NCI-H1092 (cell line): ENCODE data around the gene FAM3C.
A peak's percentile ranks its signal among the peaks of the same experiment; 100 is the strongest.
"Not testable (repeated sequence)": the region's sequence is repeated elsewhere in the genome, so short reads cannot be mapped to it uniquely, and the experiment has no call there.

Experiments used
- DNase-seq: peaks from one replicate; lab custom pipeline; 2025; lab: John Stamatoyannopoulos, UW

The FAM3C gene

GRCh38 chr7:121330053-121330833 lies 65.9 kb downstream of the FAM3C start:
- no peak for DNase-seq

GRCh38 chr7:121329191-121330052 lies 66.7 kb downstream of the FAM3C start:
- DNase-seq = peak; percentile 26

- DNase-seq = no peak
Observed at GRCh38 chr7:121328508-121329190, 67.5 kb downstream of the FAM3C start, which contains the start of gene WNT16. WNT16 (plus strand) TSS chr7:121329000; CDS start chr7:121329293, 293 bp downstream.

DNA sequence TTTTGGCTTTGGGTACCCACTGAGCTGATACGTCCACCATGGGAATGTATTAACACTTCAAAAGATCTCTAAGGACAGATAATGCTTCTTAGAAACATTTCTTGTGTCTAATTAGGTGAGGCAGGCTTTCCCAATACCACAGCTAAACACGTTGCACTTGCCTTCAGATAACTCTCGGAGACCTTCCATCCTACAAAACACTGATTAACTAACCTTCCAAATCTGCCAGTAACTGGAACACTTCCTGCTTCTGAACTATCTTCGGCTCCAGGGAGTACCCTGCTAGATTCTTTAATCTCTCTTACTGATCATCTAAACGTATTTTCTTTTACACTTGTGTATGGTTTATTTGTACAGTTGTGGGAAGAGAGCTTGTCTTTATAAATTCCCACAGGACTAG lies 68.4 kb downstream of the FAM3C start:
- no peak for DNase-seq

DNA sequence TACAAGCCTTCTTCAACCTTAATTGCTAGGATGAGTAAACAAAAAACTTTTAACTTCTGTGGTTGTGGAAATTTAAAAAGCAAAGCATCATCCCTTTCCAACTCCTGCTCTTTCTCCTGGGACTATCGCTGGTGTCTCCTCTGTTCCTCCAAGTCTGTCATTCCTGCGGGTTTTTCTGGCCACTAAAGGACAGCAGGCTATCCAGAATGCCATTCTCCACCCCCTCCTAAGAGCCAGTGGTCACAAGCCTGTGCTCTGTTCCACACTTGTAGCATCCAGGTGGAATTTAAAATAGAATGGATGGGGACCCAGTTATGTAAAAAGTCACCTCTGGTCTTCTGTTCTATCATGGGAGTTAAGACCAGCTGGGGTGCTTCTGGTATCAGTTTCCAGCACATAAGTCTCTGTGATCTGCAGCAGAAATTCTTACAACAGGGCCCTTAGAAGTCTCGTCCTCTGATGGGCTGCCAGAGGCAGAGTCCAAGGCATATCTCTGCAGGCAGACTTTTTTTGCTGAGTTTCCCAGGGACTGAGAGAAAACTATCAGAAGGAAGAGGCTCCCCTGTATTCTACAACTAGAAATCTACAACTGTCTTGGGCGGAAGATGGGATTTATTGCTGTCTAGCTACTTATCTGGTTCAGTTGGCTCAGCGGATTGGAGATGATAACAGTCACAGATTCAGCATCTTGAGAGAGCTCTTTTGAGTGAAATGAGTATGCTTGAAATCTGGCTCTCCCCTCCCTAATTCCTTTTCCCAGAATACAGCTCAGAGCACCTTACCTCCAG lies 72.4 kb downstream of the FAM3C start:
- DNase-seq = no peak

GRCh38 chr7:121322460-121322859 lies 73.6 kb downstream of the FAM3C start:
- no peak for DNase-seq

GRCh38 chr7:121315170-121315569 lies 80.9 kb downstream of the FAM3C start:
- not testable (repeated sequence) for DNase-seq

- peak; percentile 63 for DNase-seq
Observed at GRCh38 chr7:121313793-121314676, 82.1 kb downstream of the FAM3C start.

- DNase-seq = no peak
Observed at GRCh38 chr7:121313220-121313792, 82.8 kb downstream of the FAM3C start.

- DNase-seq = no peak
Observed at GRCh38 chr7:121307021-121307574, 89.0 kb downstream of the FAM3C start.

DNA sequence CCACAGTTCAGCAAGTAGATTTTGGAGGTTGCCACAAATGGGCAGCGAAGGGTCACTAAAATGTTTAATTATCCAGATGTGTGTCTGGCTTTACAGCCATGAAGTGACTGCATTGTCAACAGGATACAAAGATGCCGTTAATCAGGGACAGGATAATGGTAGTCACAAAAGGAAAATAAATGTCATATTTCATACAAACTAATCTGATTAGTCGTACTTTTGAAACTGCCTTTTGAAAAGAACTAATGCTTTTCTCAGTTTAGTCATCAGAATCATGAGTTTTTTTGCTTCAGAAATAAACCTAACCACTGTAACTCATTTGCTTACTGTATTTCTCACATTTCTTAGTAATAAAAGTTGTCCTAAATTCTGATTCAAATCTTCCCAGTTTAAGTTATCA lies 89.5 kb downstream of the FAM3C start:
- DNase-seq = no peak

GRCh38 chr7:121305109-121305508 lies 91.0 kb downstream of the FAM3C start:
- DNase-seq = no peak

- no peak for DNase-seq
Observed at GRCh38 chr7:121304102-121304658, 91.9 kb downstream of the FAM3C start.

DNA sequence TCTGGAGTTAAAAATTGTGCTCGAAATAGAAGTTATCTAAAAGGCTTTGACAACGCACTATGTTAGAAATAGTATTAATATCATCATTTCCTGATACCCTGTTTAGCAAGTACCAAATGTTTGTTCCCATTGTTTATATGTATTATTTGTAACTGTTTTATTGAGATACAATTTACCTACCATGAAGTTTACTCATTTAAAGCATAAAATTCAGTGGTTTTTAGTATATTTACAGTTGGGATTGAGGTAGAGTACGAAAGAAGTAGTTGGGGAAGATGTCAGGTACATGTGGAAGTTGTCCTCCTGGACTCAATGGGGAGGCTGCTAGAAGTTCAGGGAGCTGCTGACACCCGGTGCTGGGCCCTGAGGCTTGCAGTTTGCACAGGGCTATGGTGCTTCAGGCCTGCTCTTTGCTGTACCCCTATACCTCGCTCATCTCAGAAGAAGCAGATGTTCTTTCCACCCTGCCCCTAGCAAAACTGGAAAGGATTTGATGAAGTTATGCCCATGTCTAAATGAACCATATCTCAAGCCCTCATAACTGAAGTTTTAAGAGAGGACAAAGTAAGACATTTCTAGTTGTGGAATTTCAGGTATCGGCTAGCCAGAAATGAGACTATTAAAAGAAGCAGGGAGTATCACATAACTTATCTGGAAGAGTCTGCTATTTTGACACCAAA lies 92.5 kb downstream of the FAM3C start:
- no peak for DNase-seq

DNA sequence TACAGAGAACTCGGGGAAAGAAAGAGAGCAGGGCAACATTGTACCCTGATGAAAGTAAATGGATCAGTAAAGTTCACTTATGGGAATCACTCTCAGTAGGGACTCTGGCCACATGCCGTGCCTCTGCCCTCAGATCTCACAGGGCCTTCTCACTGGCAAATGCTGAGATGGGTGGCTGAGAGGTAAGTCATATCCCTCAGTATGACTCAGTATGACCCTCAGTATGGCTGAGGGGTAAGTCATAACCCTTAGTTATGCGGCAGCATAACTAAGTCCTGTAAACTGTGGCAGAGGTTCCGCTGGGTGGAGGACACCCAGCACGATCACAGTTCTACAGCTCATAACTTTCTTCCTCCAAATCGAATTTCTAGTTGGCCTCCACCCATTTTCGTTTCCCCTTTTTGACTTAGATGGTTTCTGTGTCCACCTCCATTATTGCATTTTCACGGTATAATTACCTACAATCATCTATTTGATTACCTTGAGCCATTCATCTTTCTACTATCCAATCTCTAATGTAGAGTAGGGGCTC lies 93.8 kb downstream of the FAM3C start:
- no peak for DNase-seq

DNA sequence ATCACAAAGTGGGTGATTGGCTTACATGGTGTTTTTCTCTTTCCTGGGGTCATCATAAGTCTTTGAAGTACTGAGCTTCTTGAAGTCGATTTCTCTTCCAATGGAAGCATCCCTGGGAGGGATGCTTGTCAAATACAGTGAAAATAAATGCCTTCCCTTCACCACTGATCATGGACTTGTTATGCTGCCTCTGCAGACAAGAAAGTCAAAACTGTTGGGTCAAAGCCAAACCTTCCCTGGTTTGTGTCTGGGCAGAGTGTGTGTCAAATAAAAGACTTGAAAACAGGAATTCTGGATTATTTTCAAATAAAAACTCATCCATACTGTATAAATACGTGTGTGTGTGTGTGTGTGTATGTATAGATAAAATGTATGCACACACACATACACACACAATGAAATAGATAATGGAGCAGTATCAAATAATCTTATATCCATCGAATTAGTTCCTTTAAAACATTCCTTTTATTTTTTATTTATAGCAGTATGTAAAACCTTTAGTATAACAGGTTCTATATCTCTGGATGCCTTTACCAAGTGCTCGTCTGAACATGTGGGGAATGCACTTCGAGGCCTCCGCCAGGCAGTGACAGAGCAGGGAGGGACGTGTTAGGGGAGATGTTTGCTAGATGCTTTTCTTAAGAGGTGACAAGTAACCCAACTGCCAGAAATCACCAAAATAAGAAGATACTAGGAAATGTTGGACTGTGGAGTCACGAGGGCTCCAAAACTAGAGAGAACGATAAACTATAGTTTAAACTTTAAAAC lies 94.5 kb downstream of the FAM3C start:
- no peak for DNase-seq

DNA sequence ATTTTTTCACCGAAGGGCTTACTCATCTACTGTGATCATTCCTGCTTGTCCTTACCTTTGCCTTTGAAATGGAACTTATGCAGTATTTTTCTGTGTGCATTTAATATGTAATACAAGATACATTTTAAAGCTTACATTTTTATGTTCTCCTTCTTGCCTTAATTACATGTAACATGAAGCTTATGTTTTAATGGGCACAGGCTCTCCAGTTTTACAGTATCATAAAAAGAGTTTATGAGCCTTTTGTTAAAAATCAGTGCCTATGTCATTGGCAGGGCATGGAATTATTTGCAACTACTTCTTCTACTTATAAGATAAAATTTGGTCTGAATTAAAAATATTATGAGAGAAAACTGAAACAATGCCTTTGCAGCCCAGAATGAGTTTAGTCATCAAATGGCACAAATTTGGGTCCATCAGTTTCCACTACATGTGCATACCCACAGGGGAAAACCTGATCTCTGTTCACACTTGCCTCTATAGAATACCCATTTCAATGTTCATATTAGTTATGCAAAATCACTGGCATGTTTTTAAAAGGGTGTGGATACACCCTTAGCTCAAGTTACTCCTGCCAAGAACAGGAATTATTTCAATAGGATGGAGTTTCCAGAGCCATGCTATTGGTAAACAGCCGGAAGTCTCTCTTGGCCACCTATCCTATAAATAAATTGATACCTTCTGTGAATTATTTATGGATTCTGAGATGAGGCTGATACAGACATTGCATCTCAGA lies 95.3 kb downstream of the FAM3C start:
- no peak for DNase-seq
